GM12878 (cell line): ENCODE measurements around the gene SH3D19. TPM values are rescaled to one million over a fixed set of nuclear protein-coding genes. Genes with fewer than 3 reads are reported as not detected.

Experiments used
- ATAC-seq: fragments of 200-7000 bp; cut with Tn5 transposase; 3 replicates; pipeline ENCODE4 v1.9.1; 2020; ENCODE audit warnings: mild to moderate bottlenecking, moderate library complexity
- BruUV-seq: library from RNA; stranded (reverse); fragments of 400-500 nt; replicated peaks from 2 replicates; lab custom pipeline; 2021; lab: Mats Ljungman, UMichigan
- CTCF ChIA-PET: fragments of 300-600 bp; sonication (Branson Sonifier 250); formaldehyde crosslinking; extraction: SDS; loops from one replicate; lab custom pipeline; 2021; ENCODE audit warnings: inconsistent platforms; lab: Yijun Ruan, JAX
- POLR2A ChIA-PET: fragments of 350-600 bp; formaldehyde crosslinking; extraction: SDS; loops from one replicate; lab custom pipeline; 2021; ENCODE audit warnings: inconsistent platforms; lab: Charles Lee
- RAD21 ChIA-PET: fragments of 300-600 bp; sonication (Branson Sonifier 250); formaldehyde crosslinking; loops from one replicate; lab custom pipeline; 2023; ENCODE audit warnings: antibody characterized with exemption; ENCODE audit not compliant: unreplicated experiment; lab: Charles Lee
- SMC1A ChIA-PET: fragments of 300-600 bp; sonication (Branson Sonifier 250); formaldehyde crosslinking; loops from one replicate; lab custom pipeline; 2023; ENCODE audit not compliant: unreplicated experiment, uncharacterized antibody; lab: Charles Lee
- DNase-seq: peaks from one replicate; pipeline ENCODE4 v3.0.0-alpha.2; 2011; ENCODE audit warnings: low read depth, low spot score
- FAIRE-seq: peaks from 3 replicates; lab custom pipeline; 2011; peaks lifted over from hg19 to GRCh38; lab: Jason Lieb, UNC
- H2AFZ ChIP-seq: 2 replicates; pipeline ENCODE4 v1.6.0; 2011; ENCODE audit warnings: low read depth, low read length, control low read depth; ENCODE audit not compliant: control insufficient read depth
- H3K27ac ChIP-seq: 2 replicates; pipeline ENCODE4 v1.5.1; 2011; ENCODE audit warnings: control low read depth; ENCODE audit not compliant: control insufficient read depth, insufficient read depth
- H3K27me3 ChIP-seq, 2 experiments: replicated peaks in 1 of 2; 2 replicates each; pipeline versions ENCODE4 v1.6.0 to v1.6.1; 2011; ENCODE audit warnings: low read length in 1 of 2; ENCODE audit not compliant: control insufficient read depth in 2 of 2, insufficient read depth in 2 of 2
- H3K36me3 ChIP-seq, 2 experiments: 2 replicates each; pipeline ENCODE4 v1.5.1; 2011; ENCODE audit warnings: low read length in 1 of 2; ENCODE audit not compliant: control insufficient read depth in 2 of 2, insufficient read depth in 2 of 2
- H3K4me1 ChIP-seq: 2 replicates; pipeline ENCODE4 v1.6.1; 2011; ENCODE audit warnings: mild to moderate bottlenecking, low read length, moderate library complexity, mixed read lengths; ENCODE audit not compliant: control insufficient read depth, insufficient read depth
- H3K4me2 ChIP-seq: 2 replicates; pipeline ENCODE4 v1.6.0; 2011; ENCODE audit warnings: control low read depth; ENCODE audit not compliant: control insufficient read depth, insufficient read depth
- H3K4me3 ChIP-seq: fragments of 200-600 bp; sonication (generic); 2 replicates; pipeline ENCODE4 v1.5.1; 2016
- H3K79me2 ChIP-seq: 2 replicates; pipeline ENCODE4 v1.6.0; 2011; ENCODE audit warnings: low read length; ENCODE audit not compliant: control insufficient read depth, insufficient read depth
- H3K9ac ChIP-seq: 2 replicates; pipeline ENCODE4 v1.8.0; 2011; ENCODE audit warnings: low read length, control low read depth, mixed read lengths; ENCODE audit not compliant: control insufficient read depth, insufficient read depth
- H3K9me3 ChIP-seq: replicated peaks from 3 replicates; pipeline ENCODE4 v1.5.1; 2011; ENCODE audit warnings: mild to moderate bottlenecking, low read length; ENCODE audit not compliant: control insufficient read depth, insufficient read depth
- H4K20me1 ChIP-seq: 2 replicates; pipeline ENCODE4 v1.6.0; 2011; ENCODE audit not compliant: control insufficient read depth, insufficient read depth
- BMI1 ChIP-seq: fragments of 450-650 bp; IDR thresholded peaks from 2 replicates; pipeline ENCODE4 v1.6.1; 2016; ENCODE audit warnings: mild to moderate bottlenecking, moderate library complexity, borderline replicate concordance
- IKZF1 ChIP-seq: fragments of 450-650 bp; conservative IDR thresholded peaks from 2 replicates; pipeline ENCODE4 v1.6.1; 2017; ENCODE audit warnings: antibody characterized with exemption, mild to moderate bottlenecking
- KLF5 ChIP-seq: fragments of 450-650 bp; IDR thresholded peaks from 2 replicates; pipeline ENCODE4 v1.6.1; 2014; ENCODE audit warnings: mild to moderate bottlenecking; ENCODE audit not compliant: partially characterized antibody
- LARP7 ChIP-seq: fragments of 450-650 bp; IDR thresholded peaks from 2 replicates; pipeline ENCODE4 v1.6.1; 2017; ENCODE audit warnings: mild to moderate bottlenecking
- SIN3A ChIP-seq: IDR thresholded peaks from 2 replicates; pipeline ENCODE4 v1.6.1; 2012; ENCODE audit warnings: low read depth, low read length, improper control_type of control experiment
- STAT3 ChIP-seq: IDR thresholded peaks from 2 replicates; pipeline ENCODE4 v1.6.1; 2011; ENCODE audit warnings: low read depth, low read length, improper control_type of control experiment
- WGBS: methylation state at CpG from one replicate; pipeline ENCODE4 v1.1.6; 2016; ENCODE audit warnings: low lambda C conversion rate; ENCODE audit not compliant: insufficient replicate concordance, insufficient coverage; ENCODE audit errors: missing lambda C conversion rate; 5-methylcytosine and 5-hydroxymethylcytosine counted together
- in situ Hi-C: fragments of 300-500 bp; cut with MboI; formaldehyde crosslinking; loops from 9 replicates; pipeline ENCODE4 v1.14.3; 2018; ENCODE audit warnings: mixed read lengths
- intact Hi-C: fragments of 100-400 bp; cut with micrococcal nuclease; formaldehyde crosslinking; loops from one replicate; pipeline ENCODE4 v1.14.2; 2022; ENCODE audit not compliant: unreplicated experiment
- polyA plus RNA-seq, 11 experiments: library from polyadenylated mRNA; depleted of rRNA in 4 of 11; unstranded in 6 of 11; stranded (reverse) in 5 of 11; fragments of >200 nt; fragmentation: Nextera tagmentation in 4 of 11; fragmentation: Illumina TruSeq in 1 of 11; extraction: Ambion mirVana in 4 of 11; extraction: Trizol in 1 of 11; gene quantifications; 1 replicate in 1 of 11; 2 replicates in 10 of 11; pipeline versions ENCODE4 v1.2.1 to v1.2.3, GENCODE V29; 2011 to 2016; ENCODE audit warnings: inconsistent platforms in 2 of 11, missing spikeins in 2 of 11, low read depth in 1 of 11
- total RNA-seq, 4 experiments: library from RNA; depleted of rRNA in 3 of 4; stranded (reverse); fragments of >200 nt in 3 of 4; fragmentation: Illumina TruSeq in 1 of 4; extraction: Trizol in 1 of 4; gene quantifications; 2 replicates each; pipeline versions ENCODE4 v1.2.1 to v1.2.3, GENCODE V29; 2013 to 2021
- TF ChIP-seq, protein P1 (sequence below): IDR thresholded peaks from 2 replicates; pipeline ENCODE4 v1.6.1; 2012; ENCODE audit warnings: mild to moderate bottlenecking, low read depth, low read length
- TF ChIP-seq, protein P2 (sequence below): fragments of 150-350 bp; IDR thresholded peaks from 2 replicates; pipeline ENCODE4 v1.6.1; 2016; ENCODE audit warnings: low read depth, low read length
- TF ChIP-seq, protein P3 (sequence below): IDR thresholded peaks from 2 replicates; pipeline ENCODE4 v1.6.1; 2012; ENCODE audit warnings: improper control_type of control experiment, low read depth, low read length; ENCODE audit not compliant: insufficient replicate concordance
- TF ChIP-seq, protein P4 (sequence below): IDR thresholded peaks from 2 replicates; pipeline ENCODE4 v1.6.1; 2012; ENCODE audit warnings: low read depth, low read length, improper control_type of control experiment

The SH3D19 gene
- total and polyA plus RNA-seq, 10 of the 15 experiments (the other 5 are each of a cell fraction or from before 2014, with no cell fraction given) = 0.03 to 6.9 (median 0.33) TPM; not detected in 3

DNA sequence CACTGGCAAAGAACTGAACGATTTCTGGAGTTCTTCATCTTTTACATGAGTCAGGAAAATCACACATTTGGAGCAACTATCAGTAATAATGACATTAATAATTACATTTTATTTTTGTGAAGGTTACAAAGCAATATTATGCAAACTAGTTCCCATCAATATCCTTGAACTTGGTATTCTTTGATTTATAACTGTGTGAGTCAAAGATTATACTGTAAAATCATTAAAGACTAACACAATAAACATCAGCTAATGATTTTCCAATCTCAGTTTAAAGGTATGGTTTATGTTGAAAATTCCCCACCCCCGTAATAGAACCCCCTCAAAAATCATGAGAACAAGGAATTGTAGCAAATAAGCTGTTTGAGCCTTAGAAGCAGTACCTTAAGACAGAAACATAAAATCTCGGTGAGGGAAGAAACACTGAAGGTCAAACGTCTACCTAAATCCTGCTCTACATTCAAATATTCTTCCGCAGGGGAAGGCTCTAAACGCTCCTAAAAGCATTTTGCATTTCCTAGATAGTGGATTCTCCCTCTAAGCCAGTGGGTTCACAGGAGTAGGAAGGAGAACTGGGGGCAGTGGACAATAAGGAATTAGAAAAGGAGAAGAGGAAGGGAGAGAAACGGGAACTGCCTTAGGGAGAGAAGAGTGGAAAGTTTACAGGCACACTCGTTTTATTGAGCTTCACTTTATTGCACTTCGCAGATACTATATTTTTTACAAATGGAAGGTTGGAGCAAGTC is 22.3 kb upstream of the SH3D19 start:
- H3K9ac ChIP-seq = no peak overlapping the region
- no peak for DNase-seq
- no peak for FAIRE-seq
- TF ChIP-seq LARP7 (no peak), KLF5 (no peak), BMI1 (no peak), STAT3 (no peak), SIN3A (no peak), IKZF1 (no peak)
- TF ChIP-seq, protein P1, sequence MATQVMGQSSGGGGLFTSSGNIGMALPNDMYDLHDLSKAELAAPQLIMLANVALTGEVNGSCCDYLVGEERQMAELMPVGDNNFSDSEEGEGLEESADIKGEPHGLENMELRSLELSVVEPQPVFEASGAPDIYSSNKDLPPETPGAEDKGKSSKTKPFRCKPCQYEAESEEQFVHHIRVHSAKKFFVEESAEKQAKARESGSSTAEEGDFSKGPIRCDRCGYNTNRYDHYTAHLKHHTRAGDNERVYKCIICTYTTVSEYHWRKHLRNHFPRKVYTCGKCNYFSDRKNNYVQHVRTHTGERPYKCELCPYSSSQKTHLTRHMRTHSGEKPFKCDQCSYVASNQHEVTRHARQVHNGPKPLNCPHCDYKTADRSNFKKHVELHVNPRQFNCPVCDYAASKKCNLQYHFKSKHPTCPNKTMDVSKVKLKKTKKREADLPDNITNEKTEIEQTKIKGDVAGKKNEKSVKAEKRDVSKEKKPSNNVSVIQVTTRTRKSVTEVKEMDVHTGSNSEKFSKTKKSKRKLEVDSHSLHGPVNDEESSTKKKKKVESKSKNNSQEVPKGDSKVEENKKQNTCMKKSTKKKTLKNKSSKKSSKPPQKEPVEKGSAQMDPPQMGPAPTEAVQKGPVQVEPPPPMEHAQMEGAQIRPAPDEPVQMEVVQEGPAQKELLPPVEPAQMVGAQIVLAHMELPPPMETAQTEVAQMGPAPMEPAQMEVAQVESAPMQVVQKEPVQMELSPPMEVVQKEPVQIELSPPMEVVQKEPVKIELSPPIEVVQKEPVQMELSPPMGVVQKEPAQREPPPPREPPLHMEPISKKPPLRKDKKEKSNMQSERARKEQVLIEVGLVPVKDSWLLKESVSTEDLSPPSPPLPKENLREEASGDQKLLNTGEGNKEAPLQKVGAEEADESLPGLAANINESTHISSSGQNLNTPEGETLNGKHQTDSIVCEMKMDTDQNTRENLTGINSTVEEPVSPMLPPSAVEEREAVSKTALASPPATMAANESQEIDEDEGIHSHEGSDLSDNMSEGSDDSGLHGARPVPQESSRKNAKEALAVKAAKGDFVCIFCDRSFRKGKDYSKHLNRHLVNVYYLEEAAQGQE = no peak
- TF ChIP-seq, protein P2, sequence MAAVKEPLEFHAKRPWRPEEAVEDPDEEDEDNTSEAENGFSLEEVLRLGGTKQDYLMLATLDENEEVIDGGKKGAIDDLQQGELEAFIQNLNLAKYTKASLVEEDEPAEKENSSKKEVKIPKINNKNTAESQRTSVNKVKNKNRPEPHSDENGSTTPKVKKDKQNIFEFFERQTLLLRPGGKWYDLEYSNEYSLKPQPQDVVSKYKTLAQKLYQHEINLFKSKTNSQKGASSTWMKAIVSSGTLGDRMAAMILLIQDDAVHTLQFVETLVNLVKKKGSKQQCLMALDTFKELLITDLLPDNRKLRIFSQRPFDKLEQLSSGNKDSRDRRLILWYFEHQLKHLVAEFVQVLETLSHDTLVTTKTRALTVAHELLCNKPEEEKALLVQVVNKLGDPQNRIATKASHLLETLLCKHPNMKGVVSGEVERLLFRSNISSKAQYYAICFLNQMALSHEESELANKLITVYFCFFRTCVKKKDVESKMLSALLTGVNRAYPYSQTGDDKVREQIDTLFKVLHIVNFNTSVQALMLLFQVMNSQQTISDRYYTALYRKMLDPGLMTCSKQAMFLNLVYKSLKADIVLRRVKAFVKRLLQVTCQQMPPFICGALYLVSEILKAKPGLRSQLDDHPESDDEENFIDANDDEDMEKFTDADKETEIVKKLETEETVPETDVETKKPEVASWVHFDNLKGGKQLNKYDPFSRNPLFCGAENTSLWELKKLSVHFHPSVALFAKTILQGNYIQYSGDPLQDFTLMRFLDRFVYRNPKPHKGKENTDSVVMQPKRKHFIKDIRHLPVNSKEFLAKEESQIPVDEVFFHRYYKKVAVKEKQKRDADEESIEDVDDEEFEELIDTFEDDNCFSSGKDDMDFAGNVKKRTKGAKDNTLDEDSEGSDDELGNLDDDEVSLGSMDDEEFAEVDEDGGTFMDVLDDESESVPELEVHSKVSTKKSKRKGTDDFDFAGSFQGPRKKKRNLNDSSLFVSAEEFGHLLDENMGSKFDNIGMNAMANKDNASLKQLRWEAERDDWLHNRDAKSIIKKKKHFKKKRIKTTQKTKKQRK = no peak
- TF ChIP-seq, protein P3, sequence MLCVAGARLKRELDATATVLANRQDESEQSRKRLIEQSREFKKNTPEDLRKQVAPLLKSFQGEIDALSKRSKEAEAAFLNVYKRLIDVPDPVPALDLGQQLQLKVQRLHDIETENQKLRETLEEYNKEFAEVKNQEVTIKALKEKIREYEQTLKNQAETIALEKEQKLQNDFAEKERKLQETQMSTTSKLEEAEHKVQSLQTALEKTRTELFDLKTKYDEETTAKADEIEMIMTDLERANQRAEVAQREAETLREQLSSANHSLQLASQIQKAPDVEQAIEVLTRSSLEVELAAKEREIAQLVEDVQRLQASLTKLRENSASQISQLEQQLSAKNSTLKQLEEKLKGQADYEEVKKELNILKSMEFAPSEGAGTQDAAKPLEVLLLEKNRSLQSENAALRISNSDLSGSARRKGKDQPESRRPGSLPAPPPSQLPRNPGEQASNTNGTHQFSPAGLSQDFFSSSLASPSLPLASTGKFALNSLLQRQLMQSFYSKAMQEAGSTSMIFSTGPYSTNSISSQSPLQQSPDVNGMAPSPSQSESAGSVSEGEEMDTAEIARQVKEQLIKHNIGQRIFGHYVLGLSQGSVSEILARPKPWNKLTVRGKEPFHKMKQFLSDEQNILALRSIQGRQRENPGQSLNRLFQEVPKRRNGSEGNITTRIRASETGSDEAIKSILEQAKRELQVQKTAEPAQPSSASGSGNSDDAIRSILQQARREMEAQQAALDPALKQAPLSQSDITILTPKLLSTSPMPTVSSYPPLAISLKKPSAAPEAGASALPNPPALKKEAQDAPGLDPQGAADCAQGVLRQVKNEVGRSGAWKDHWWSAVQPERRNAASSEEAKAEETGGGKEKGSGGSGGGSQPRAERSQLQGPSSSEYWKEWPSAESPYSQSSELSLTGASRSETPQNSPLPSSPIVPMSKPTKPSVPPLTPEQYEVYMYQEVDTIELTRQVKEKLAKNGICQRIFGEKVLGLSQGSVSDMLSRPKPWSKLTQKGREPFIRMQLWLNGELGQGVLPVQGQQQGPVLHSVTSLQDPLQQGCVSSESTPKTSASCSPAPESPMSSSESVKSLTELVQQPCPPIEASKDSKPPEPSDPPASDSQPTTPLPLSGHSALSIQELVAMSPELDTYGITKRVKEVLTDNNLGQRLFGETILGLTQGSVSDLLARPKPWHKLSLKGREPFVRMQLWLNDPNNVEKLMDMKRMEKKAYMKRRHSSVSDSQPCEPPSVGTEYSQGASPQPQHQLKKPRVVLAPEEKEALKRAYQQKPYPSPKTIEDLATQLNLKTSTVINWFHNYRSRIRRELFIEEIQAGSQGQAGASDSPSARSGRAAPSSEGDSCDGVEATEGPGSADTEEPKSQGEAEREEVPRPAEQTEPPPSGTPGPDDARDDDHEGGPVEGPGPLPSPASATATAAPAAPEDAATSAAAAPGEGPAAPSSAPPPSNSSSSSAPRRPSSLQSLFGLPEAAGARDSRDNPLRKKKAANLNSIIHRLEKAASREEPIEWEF = no peak
- TF ChIP-seq, protein P4, sequence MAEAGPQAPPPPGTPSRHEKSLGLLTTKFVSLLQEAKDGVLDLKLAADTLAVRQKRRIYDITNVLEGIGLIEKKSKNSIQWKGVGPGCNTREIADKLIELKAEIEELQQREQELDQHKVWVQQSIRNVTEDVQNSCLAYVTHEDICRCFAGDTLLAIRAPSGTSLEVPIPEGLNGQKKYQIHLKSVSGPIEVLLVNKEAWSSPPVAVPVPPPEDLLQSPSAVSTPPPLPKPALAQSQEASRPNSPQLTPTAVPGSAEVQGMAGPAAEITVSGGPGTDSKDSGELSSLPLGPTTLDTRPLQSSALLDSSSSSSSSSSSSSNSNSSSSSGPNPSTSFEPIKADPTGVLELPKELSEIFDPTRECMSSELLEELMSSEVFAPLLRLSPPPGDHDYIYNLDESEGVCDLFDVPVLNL = no peak

More for the DNA sequence above, 22.3 kb upstream of the SH3D19 start:
- BruUV-seq = no TSS peak
- no peaks in the 10 kb centered on the region for H4K20me1 ChIP-seq
- no peak overlapping the region for H2AFZ ChIP-seq
- CTCF ChIA-PET = no interaction called here
- no peak overlapping the region for H3K4me3 ChIP-seq
- no peak overlapping the region for H3K27ac ChIP-seq
- H3K4me2 ChIP-seq = no peak overlapping the region
- SMC1A ChIA-PET = no interaction called here
- no peaks in the 10 kb centered on the region for H3K4me1 ChIP-seq
- H3K79me2 ChIP-seq = no peaks in the 10 kb centered on the region
- no peak for ATAC-seq
- POLR2A ChIA-PET = no interaction called here
- intact Hi-C loops = no loop called here
- RAD21 ChIA-PET = no interaction called here
- in situ Hi-C loops = no loop called here
- no peaks in the 10 kb centered on the region; a peak in 2 of 4 replicates for H3K27me3 ChIP-seq
- no peaks in the 10 kb centered on the region for H3K36me3 ChIP-seq
- WGBS = 18% methylated on average over 9 of the region's 9 CpGs
- H3K9me3 ChIP-seq = no peaks in the 10 kb centered on the region
